ENCODE results near the gene VSTM4.

VSTM4 gene

DNA sequence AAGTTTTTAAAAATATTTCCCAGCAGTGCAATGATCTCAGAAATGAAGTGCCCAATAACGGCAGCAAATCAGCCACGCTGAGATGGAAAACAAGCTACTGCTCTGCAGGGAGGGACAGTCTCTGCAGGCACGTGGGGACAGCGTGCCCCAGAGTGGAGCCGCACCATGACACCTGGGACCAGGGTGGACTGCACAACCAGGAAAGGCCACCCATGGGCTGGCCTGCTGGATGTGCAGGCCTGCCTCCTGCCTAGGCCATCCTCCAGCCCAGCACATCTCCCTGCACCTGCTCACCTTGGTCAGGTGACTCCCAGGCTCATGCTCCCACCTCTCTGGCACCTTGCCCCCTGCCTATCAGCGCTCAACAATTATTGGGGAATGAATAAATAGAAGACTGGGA, 80.4 kb downstream of the VSTM4 start:
- WGBS (ENCODE audit: extremely low coverage, insufficient coverage, low lambda C conversion rate), result no CpG with 5 or more reads among the region's 6 CpGs
- H3K79me1 ChIP-seq (ENCODE audit: low read length), result no peaks in the 10 kb centered on the region
- H3K23ac ChIP-seq (ENCODE audit: low read length), result no peak overlapping the region
- DNase-seq, result no peak
- H3K18ac ChIP-seq (ENCODE audit: low read length), result no peak overlapping the region
- H3K4me2 ChIP-seq (ENCODE audit: low read length), result no peak overlapping the region
- H3K9ac ChIP-seq (ENCODE audit: low read length), result no peak overlapping the region
- no peak overlapping the region for H3K56ac ChIP-seq (ENCODE audit: low read length)
- no peaks in the 10 kb centered on the region for H3K27me3 ChIP-seq (ENCODE audit: insufficient read depth, low read length, poor library complexity)
- no peaks in the 10 kb centered on the region for H3K4me1 ChIP-seq (ENCODE audit: control insufficient read depth, low read depth, low read length)
- H3K36me3 ChIP-seq (ENCODE audit: control insufficient read depth, insufficient read depth, low read length), result no peaks in the 10 kb centered on the region
- no peak overlapping the region for H2AK5ac ChIP-seq (ENCODE audit: low read length)
- no peak overlapping the region for H3K4ac ChIP-seq (ENCODE audit: low read depth, low read length)
- H2BK120ac ChIP-seq (ENCODE audit: low read depth, low read length), result no peak overlapping the region
- no peak overlapping the region for H4K5ac ChIP-seq (ENCODE audit: low read length)
- no peak overlapping the region for H2BK15ac ChIP-seq (replicated peaks; ENCODE audit: low read depth)
- H2BK5ac ChIP-seq (ENCODE audit: low read length), result no peak overlapping the region
- no peak overlapping the region for H4K8ac ChIP-seq (ENCODE audit: low read depth, low read length)
- H3K4me3 ChIP-seq (ENCODE audit: low read length), result no peak overlapping the region
- H3K79me2 ChIP-seq (ENCODE audit: control insufficient read depth, insufficient read depth, low read length), result no peaks in the 10 kb centered on the region
- no peak overlapping the region for H3K27ac ChIP-seq (ENCODE audit: low read depth, low read length)

DNA sequence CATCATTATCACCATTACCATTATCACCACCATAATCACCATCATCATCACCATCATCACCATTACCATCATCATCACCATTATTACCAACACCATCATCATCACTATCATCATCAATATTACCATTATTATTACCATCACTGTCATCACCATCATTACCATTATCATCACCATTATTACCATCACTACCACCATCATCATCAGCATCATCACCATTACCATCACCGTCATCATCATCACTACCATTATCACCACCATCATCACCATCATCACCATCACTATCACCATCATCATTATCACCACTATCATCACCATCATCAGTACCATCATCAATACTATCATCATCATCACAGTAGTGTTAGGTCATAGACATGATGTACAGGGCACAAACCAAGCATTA, 81.4 kb downstream of the VSTM4 start:
- H4K5ac ChIP-seq (ENCODE audit: low read length), result no peak overlapping the region
- H3K23ac ChIP-seq (ENCODE audit: low read length), result no peak overlapping the region
- H3K4me2 ChIP-seq (ENCODE audit: low read length), result no peak overlapping the region
- no peak overlapping the region for H3K27ac ChIP-seq (ENCODE audit: low read depth, low read length)
- no peaks in the 10 kb centered on the region for H3K27me3 ChIP-seq (ENCODE audit: insufficient read depth, low read length, poor library complexity)
- no peaks in the 10 kb centered on the region for H3K36me3 ChIP-seq (ENCODE audit: control insufficient read depth, insufficient read depth, low read length)
- H3K4ac ChIP-seq (ENCODE audit: low read depth, low read length), result no peak overlapping the region
- H2BK5ac ChIP-seq (ENCODE audit: low read length), result no peak overlapping the region
- H3K4me3 ChIP-seq (ENCODE audit: low read length), result no peak overlapping the region
- H3K18ac ChIP-seq (ENCODE audit: low read length), result no peak overlapping the region
- no peaks in the 10 kb centered on the region for H3K79me1 ChIP-seq (ENCODE audit: low read length)
- H2BK15ac ChIP-seq (replicated peaks; ENCODE audit: low read depth), result no peak overlapping the region
- no peak overlapping the region for H3K9ac ChIP-seq (ENCODE audit: low read length)
- H2AK5ac ChIP-seq (ENCODE audit: low read length), result no peak overlapping the region
- no peaks in the 10 kb centered on the region for H3K79me2 ChIP-seq (ENCODE audit: control insufficient read depth, insufficient read depth, low read length)
- H3K56ac ChIP-seq (ENCODE audit: low read length), result no peak overlapping the region
- H4K8ac ChIP-seq (ENCODE audit: low read depth, low read length), result no peak overlapping the region
- no peaks in the 10 kb centered on the region for H3K4me1 ChIP-seq (ENCODE audit: control insufficient read depth, low read depth, low read length)
- DNase-seq, result no peak
- no CpG with 5 or more reads among the region's 1 CpG for WGBS (ENCODE audit: extremely low coverage, insufficient coverage, low lambda C conversion rate)
- no peak overlapping the region for H2BK120ac ChIP-seq (ENCODE audit: low read depth, low read length)

DNA sequence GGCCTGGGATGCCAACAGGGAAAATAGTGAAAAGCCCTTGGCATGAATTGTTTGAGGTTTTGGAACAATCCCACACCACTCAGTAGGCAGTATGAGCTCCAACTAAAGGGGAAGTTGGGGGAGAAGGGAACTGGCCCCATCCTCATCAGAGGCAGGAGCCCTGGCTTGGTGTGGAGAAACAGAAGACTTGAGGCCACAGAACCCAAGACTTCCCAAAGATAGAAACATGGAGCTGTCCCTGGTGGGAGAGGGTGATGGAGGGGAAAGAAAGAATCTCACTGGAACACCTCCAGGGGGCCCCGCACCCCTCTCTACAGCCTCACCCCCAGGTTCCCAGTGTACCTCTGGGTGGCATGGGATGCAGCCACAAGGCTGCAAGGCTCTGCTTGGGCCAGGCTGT, 85.7 kb downstream of the VSTM4 start:
- H2BK5ac ChIP-seq (ENCODE audit: low read length), result no peak overlapping the region
- H3K79me1 ChIP-seq (ENCODE audit: low read length), result no peaks in the 10 kb centered on the region
- H3K18ac ChIP-seq (ENCODE audit: low read length), result no peak overlapping the region
- H2BK120ac ChIP-seq (ENCODE audit: low read depth, low read length), result no peak overlapping the region
- no peaks in the 10 kb centered on the region for H3K4me1 ChIP-seq (ENCODE audit: control insufficient read depth, low read depth, low read length)
- no peak overlapping the region for H3K4me3 ChIP-seq (ENCODE audit: low read length)
- H3K36me3 ChIP-seq (ENCODE audit: control insufficient read depth, insufficient read depth, low read length), result no peaks in the 10 kb centered on the region
- no peak overlapping the region for H3K4me2 ChIP-seq (ENCODE audit: low read length)
- H3K4ac ChIP-seq (ENCODE audit: low read depth, low read length), result no peak overlapping the region
- no peak overlapping the region for H3K23ac ChIP-seq (ENCODE audit: low read length)
- H2AK5ac ChIP-seq (ENCODE audit: low read length), result no peak overlapping the region
- DNase-seq, result no peak
- no peaks in the 10 kb centered on the region for H3K79me2 ChIP-seq (ENCODE audit: control insufficient read depth, insufficient read depth, low read length)
- H2BK15ac ChIP-seq (replicated peaks; ENCODE audit: low read depth), result no peak overlapping the region
- H3K9ac ChIP-seq (ENCODE audit: low read length), result no peak overlapping the region
- no CpG with 5 or more reads among the region's 1 CpG for WGBS (ENCODE audit: extremely low coverage, insufficient coverage, low lambda C conversion rate)
- no peak overlapping the region for H3K27ac ChIP-seq (ENCODE audit: low read depth, low read length)
- H4K5ac ChIP-seq (ENCODE audit: low read length), result no peak overlapping the region
- H3K56ac ChIP-seq (ENCODE audit: low read length), result no peak overlapping the region
- no peak overlapping the region for H4K8ac ChIP-seq (ENCODE audit: low read depth, low read length)
- no peaks in the 10 kb centered on the region for H3K27me3 ChIP-seq (ENCODE audit: insufficient read depth, low read length, poor library complexity)

DNA sequence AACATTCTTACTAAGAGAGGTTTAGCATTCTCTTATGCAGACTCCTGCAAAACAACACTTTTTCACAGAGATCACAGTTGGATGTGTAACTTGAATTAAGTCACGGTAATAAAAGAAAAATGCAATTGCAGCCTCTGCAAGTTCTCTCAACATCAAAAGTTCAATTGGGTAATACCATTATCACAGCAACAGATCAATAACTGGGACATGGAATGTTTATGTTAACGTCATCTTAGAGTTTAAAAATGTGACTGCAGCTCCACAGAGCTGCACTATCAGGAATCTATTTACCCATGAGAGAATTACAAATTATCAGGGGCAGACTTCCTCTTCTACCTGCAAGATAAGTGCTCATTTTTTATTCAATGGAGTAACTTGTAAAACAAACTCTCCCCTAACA, 86.7 kb downstream of the VSTM4 start:
- no peaks in the 10 kb centered on the region for H3K36me3 ChIP-seq (ENCODE audit: control insufficient read depth, insufficient read depth, low read length)
- H3K4me3 ChIP-seq (ENCODE audit: low read length), result no peak overlapping the region
- H3K27me3 ChIP-seq (ENCODE audit: insufficient read depth, low read length, poor library complexity), result no peaks in the 10 kb centered on the region
- H3K56ac ChIP-seq (ENCODE audit: low read length), result no peak overlapping the region
- H3K79me1 ChIP-seq (ENCODE audit: low read length), result no peaks in the 10 kb centered on the region
- no peak overlapping the region for H3K4me2 ChIP-seq (ENCODE audit: low read length)
- no peaks in the 10 kb centered on the region for H3K79me2 ChIP-seq (ENCODE audit: control insufficient read depth, insufficient read depth, low read length)
- no peak overlapping the region for H3K23ac ChIP-seq (ENCODE audit: low read length)
- H2BK15ac ChIP-seq (replicated peaks; ENCODE audit: low read depth), result no peak overlapping the region
- DNase-seq, result no peak
- WGBS (ENCODE audit: extremely low coverage, insufficient coverage, low lambda C conversion rate), result no CpG with 5 or more reads among the region's 2 CpGs
- H2AK5ac ChIP-seq (ENCODE audit: low read length), result no peak overlapping the region
- H2BK5ac ChIP-seq (ENCODE audit: low read length), result no peak overlapping the region
- H3K9ac ChIP-seq (ENCODE audit: low read length), result no peak overlapping the region
- H2BK120ac ChIP-seq (ENCODE audit: low read depth, low read length), result no peak overlapping the region
- no peaks in the 10 kb centered on the region for H3K4me1 ChIP-seq (ENCODE audit: control insufficient read depth, low read depth, low read length)
- no peak overlapping the region for H3K18ac ChIP-seq (ENCODE audit: low read length)
- H4K5ac ChIP-seq (ENCODE audit: low read length), result no peak overlapping the region
- H3K27ac ChIP-seq (ENCODE audit: low read depth, low read length), result no peak overlapping the region
- no peak overlapping the region for H4K8ac ChIP-seq (ENCODE audit: low read depth, low read length)
- H3K4ac ChIP-seq (ENCODE audit: low read depth, low read length), result no peak overlapping the region

DNA sequence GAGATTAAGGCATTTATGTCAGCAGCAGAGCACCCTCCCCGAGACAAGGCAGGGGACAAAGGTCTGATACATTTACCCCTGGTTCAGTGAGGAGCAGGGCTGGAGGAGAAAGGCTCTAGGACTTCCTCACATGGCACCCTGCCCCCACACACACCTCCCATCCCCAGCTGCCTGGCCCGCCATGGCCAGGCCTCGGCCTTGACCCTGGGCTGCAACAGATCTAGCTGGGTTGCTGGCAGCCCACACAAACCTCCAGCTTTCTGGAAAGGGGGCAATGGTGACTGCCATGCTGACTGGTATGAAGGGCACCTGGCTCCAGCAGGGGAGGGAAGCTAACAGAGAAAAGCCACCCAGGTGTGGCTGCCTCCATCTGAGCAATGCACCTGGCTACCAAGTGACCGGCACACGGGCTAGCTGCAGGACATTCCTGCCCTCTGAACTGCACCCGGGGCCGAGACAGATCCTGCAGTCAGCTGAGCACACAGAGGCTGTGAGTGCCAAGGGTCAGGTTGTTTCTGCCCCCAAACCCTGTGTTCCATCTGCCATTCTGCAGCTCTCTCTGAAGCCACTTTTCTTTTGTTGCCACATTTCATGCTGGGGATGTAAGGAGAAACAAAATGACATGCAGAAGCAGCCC, 89.9 kb downstream of the VSTM4 start:
- Histone ChIP-seq H3K23ac (ENCODE audit: low read length) (no peak overlapping the region), H3K79me1 (ENCODE audit: low read length) (no peaks in the 10 kb centered on the region), H3K79me2 (ENCODE audit: control insufficient read depth, insufficient read depth, low read length) (no peaks in the 10 kb centered on the region), H2AK5ac (ENCODE audit: low read length) (no peak overlapping the region), H2BK15ac (replicated peaks; ENCODE audit: low read depth) (no peak overlapping the region), H3K27me3 (ENCODE audit: insufficient read depth, low read length, poor library complexity) (no peaks in the 10 kb centered on the region), H3K36me3 (ENCODE audit: control insufficient read depth, insufficient read depth, low read length) (no peaks in the 10 kb centered on the region), H3K9ac (ENCODE audit: low read length) (no peak overlapping the region), H2BK120ac (ENCODE audit: low read depth, low read length) (no peak overlapping the region), H4K8ac (ENCODE audit: low read depth, low read length) (no peak overlapping the region), H3K4me1 (ENCODE audit: control insufficient read depth, low read depth, low read length) (no peaks in the 10 kb centered on the region), H3K4me3 (ENCODE audit: low read length) (no peak overlapping the region), H2BK5ac (ENCODE audit: low read length) (no peak overlapping the region), H3K4ac (ENCODE audit: low read depth, low read length) (no peak overlapping the region), H3K18ac (ENCODE audit: low read length) (no peak overlapping the region), H3K56ac (ENCODE audit: low read length) (no peak overlapping the region), H4K5ac (ENCODE audit: low read length) (no peak overlapping the region), H3K4me2 (ENCODE audit: low read length) (no peak overlapping the region), H3K27ac (ENCODE audit: low read depth, low read length) (no peak overlapping the region)
- no peak for DNase-seq
- WGBS (ENCODE audit: extremely low coverage, insufficient coverage, low lambda C conversion rate), result no CpG with 5 or more reads among the region's 7 CpGs

DNA sequence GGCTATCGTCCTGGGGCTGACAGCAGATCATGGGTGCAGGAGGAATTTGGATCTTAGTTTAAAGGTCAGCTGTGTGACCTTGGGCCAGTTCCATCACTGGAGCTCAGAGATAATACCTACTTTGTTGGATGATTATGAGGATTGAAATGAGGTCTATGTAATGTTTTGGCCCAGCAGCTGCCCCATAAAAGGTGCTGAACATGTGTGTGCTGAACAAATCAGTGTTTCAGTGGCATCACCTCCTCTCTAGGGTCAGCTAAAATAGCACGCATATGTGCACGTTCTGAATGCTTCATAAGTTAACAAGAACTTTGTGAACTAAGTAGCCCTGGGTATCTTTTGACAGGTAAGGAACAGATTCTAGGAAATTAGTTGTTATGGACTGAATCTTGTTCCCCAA, 90.8 kb downstream of the VSTM4 start:
- Histone ChIP-seq H2AK5ac (ENCODE audit: low read length) (no peak overlapping the region), H3K23ac (ENCODE audit: low read length) (no peak overlapping the region), H4K5ac (ENCODE audit: low read length) (no peak overlapping the region), H3K4me2 (ENCODE audit: low read length) (no peak overlapping the region), H3K79me2 (ENCODE audit: control insufficient read depth, insufficient read depth, low read length) (no peaks in the 10 kb centered on the region), H3K4me3 (ENCODE audit: low read length) (no peak overlapping the region), H3K27me3 (ENCODE audit: insufficient read depth, low read length, poor library complexity) (no peaks in the 10 kb centered on the region), H3K4me1 (ENCODE audit: control insufficient read depth, low read depth, low read length) (no peaks in the 10 kb centered on the region), H2BK120ac (ENCODE audit: low read depth, low read length) (no peak overlapping the region), H4K8ac (ENCODE audit: low read depth, low read length) (no peak overlapping the region), H3K27ac (ENCODE audit: low read depth, low read length) (no peak overlapping the region), H3K56ac (ENCODE audit: low read length) (no peak overlapping the region), H3K36me3 (ENCODE audit: control insufficient read depth, insufficient read depth, low read length) (no peaks in the 10 kb centered on the region), H3K9ac (ENCODE audit: low read length) (no peak overlapping the region), H2BK15ac (replicated peaks; ENCODE audit: low read depth) (no peak overlapping the region), H3K4ac (ENCODE audit: low read depth, low read length) (no peak overlapping the region), H3K79me1 (ENCODE audit: low read length) (no peaks in the 10 kb centered on the region), H2BK5ac (ENCODE audit: low read length) (no peak overlapping the region), H3K18ac (ENCODE audit: low read length) (no peak overlapping the region)
- no CpG with 5 or more reads among the region's 3 CpGs for WGBS (ENCODE audit: extremely low coverage, insufficient coverage, low lambda C conversion rate)
- DNase-seq, result no peak

All from mesendoderm (in vitro differentiated cells).